Endothelial cell of umbilical vein (primary cell): ENCODE results near the gene MSL1.

Source experiments
- CTCF ChIP-seq, 2 donors: IDR thresholded peaks; 1 replicate in 1 of 2; 2 replicates in 1 of 2; pipeline ENCODE4 v1.5.1; 2011; ENCODE audit warnings: low read length in 2 of 2, mild to moderate bottlenecking in 2 of 2, moderate library complexity in 2 of 2, control low read depth in 1 of 2, inconsistent platforms in 1 of 2, low read depth in 1 of 2; ENCODE audit not compliant: insufficient read depth in 1 of 2; ENCODE audit errors: extremely low read depth in 1 of 2
- EZH2 ChIP-seq: IDR thresholded peaks from 2 replicates; pipeline ENCODE4 v1.6.1; 2012; ENCODE audit warnings: borderline replicate concordance, low read depth, mild to moderate bottlenecking, moderate library complexity, low read length, inconsistent platforms; ENCODE audit not compliant: severe bottlenecking
- MAX ChIP-seq: IDR thresholded peaks from 2 replicates; pipeline ENCODE4 v1.6.1; 2011; ENCODE audit not compliant: insufficient read depth, insufficient read length
- MYC ChIP-seq: IDR thresholded peaks from one replicate; pipeline ENCODE4 v1.6.1; 2011; ENCODE audit warnings: mild to moderate bottlenecking, low read depth, low read length
- POLR2A ChIP-seq: IDR thresholded peaks from 2 replicates; pipeline ENCODE4 v1.6.1; 2012; ENCODE audit warnings: low read depth, mild to moderate bottlenecking, control low read depth, low read length
- POLR2AphosphoS5 ChIP-seq: IDR thresholded peaks from 2 replicates; pipeline ENCODE4 v1.6.1; 2012; ENCODE audit warnings: low read depth, mild to moderate bottlenecking, control low read depth, low read length, moderate library complexity; ENCODE audit not compliant: insufficient read depth

- TF ChIP-seq CTCF (IDR thresholded peaks at IDR 0.05; ENCODE audit: extremely low read depth in 1 of 2, insufficient read depth in 1 of 2, low read depth in 1 of 2, low read length in 2 of 2), result no peak
- no peak for TF ChIP-seq MYC
- peak; percentile 3 for TF ChIP-seq POLR2AphosphoS5
- no peak for TF ChIP-seq EZH2
- no peak for TF ChIP-seq POLR2A
- TF ChIP-seq MAX, result no peak
Observed at GRCh38 chr17:40124279-40125141, 2.7 kb downstream of the MSL1 start.
